H1 (cell line): Measurements from ENCODE around the gene SOX1. TPM values are rescaled to one million over a fixed set of nuclear protein-coding genes. Genes with fewer than 3 reads are reported as not detected.

Experiments used
- ASH2L ChIP-seq: fragments of 200-600, 300-600 bp; sonication (generic); IDR thresholded peaks from one replicate; pipeline ENCODE4 v1.7.1; 2017; ENCODE audit warnings: low read length
- BACH1 ChIP-seq: IDR thresholded peaks from 2 replicates; pipeline ENCODE4 v1.6.1; 2012; ENCODE audit warnings: low read length, improper control_type of control experiment
- BCL11A ChIP-seq, 2 experiments: IDR thresholded peaks; one replicate each; pipeline ENCODE4 v1.6.1; 2011; ENCODE audit warnings: low read depth in 2 of 2, low read length in 2 of 2, mild to moderate bottlenecking in 2 of 2
- E2F6 ChIP-seq: IDR thresholded peaks from 2 replicates; pipeline ENCODE4 v1.6.1; 2012; ENCODE audit warnings: inconsistent platforms
- EGR1 ChIP-seq: IDR thresholded peaks from 2 replicates; pipeline ENCODE4 v1.6.1; 2011; ENCODE audit warnings: low read depth, low read length, borderline replicate concordance
- EP300 ChIP-seq, 2 experiments: IDR thresholded peaks; 1 replicate in 1 of 2; 2 replicates in 1 of 2; pipeline ENCODE4 v1.6.1; 2011 to 2012; ENCODE audit warnings: low read depth in 2 of 2, low read length in 2 of 2, mild to moderate bottlenecking in 2 of 2, borderline replicate concordance in 1 of 2, inconsistent platforms in 1 of 2, moderate library complexity in 1 of 2
- KDM1A ChIP-seq: fragments of 200-600, 300-600 bp; sonication (generic); IDR thresholded peaks from 2 replicates; pipeline ENCODE4 v1.7.1; 2016; ENCODE audit warnings: mild to moderate bottlenecking, low read length, borderline replicate concordance
- POLR2AphosphoS5 ChIP-seq: IDR thresholded peaks from 2 replicates; pipeline ENCODE4 v1.6.1; 2011; ENCODE audit warnings: low read depth, low read length
- POU5F1 ChIP-seq: IDR thresholded peaks from 2 replicates; pipeline ENCODE4 v1.6.1; 2011; ENCODE audit warnings: low read depth, mild to moderate bottlenecking, low read length, moderate library complexity
- RFX5 ChIP-seq: IDR thresholded peaks from 2 replicates; pipeline ENCODE4 v1.6.1; 2011; ENCODE audit warnings: low read depth, low read length, improper control_type of control experiment, borderline replicate concordance
- RNF2 ChIP-seq: fragments of 200-900, 300-1000 bp; sonication (generic); IDR thresholded peaks from 2 replicates; pipeline ENCODE4 v1.7.1; 2016; ENCODE audit warnings: borderline replicate concordance, low read depth, mild to moderate bottlenecking, antibody characterized with exemption, low read length; ENCODE audit not compliant: poor library complexity, severe bottlenecking; ENCODE audit errors: missing control alignments
- SUZ12 ChIP-seq: fragments of 200-600 bp; sonication (generic); IDR thresholded peaks from 2 replicates; pipeline ENCODE4 v1.6.1; 2012; ENCODE audit warnings: mild to moderate bottlenecking, inconsistent platforms, low read length, moderate library complexity, mixed read lengths
- TAF1 ChIP-seq: IDR thresholded peaks from 2 replicates; pipeline ENCODE4 v1.6.1; 2011; ENCODE audit warnings: mild to moderate bottlenecking, low read depth, low read length
- TBP ChIP-seq: IDR thresholded peaks from 2 replicates; pipeline ENCODE4 v1.6.1; 2011; ENCODE audit warnings: low read depth, low read length, improper control_type of control experiment
- TCF12 ChIP-seq: IDR thresholded peaks from 2 replicates; pipeline ENCODE4 v1.6.1; 2011; ENCODE audit warnings: low read depth, mild to moderate bottlenecking, low read length
- ZNF274 ChIP-seq: IDR thresholded peaks from 2 replicates; pipeline ENCODE4 v1.7.0; 2012; ENCODE audit warnings: low read length, borderline replicate concordance; ENCODE audit errors: extremely low read depth
- polyA plus RNA-seq, 7 experiments: library from polyadenylated mRNA; depleted of rRNA in 3 of 7; stranded (reverse) in 5 of 7; unstranded in 2 of 7; fragments of >200 nt in 5 of 7; fragments of 200-250 nt in 2 of 7; gene quantifications; 1 replicate in 5 of 7; 2 replicates in 1 of 7; 4 replicates in 1 of 7; pipeline versions ENCODE4 v1.2.1 to v1.2.3, GENCODE V29; 2011 to 2013; ENCODE audit warnings: missing spikeins in 2 of 7, mixed read lengths in 2 of 7
- total RNA-seq: library from RNA; stranded (reverse); fragmentation: NEBNext Ultra II Directional; extraction: Animal tissue kit (Norgen Biotek cat#: 25700); gene quantifications from 2 replicates; pipeline ENCODE4 v1.2.1, GENCODE V29; 2021

SOX1 gene
- total and polyA plus RNA-seq, 2 of the 8 experiments (the other 6 are each of a cell fraction or from before 2014, with no cell fraction given): 0.03 to 0.09 TPM

GRCh38 chr13:112073245-112074138 is 6.5 kb downstream of the SOX1 start (continued):
- TF ChIP-seq TBP (no peak), BACH1 (peak; percentile 36; the same call in 1 of the 2 replicates), RNF2 (no peak), SUZ12 (peak; percentile 75), TAF1 (0 out of 2 replicates have a peak, but pooled peaks have one; percentile 17), ASH2L (peak; percentile 48), BCL11A (IDR thresholded peaks at IDR 0.05; ENCODE audit: low read depth in 2 of 2, low read length in 2 of 2) (no peak), RFX5 (no peak), EP300 (IDR thresholded peaks at IDR 0.05; ENCODE audit: borderline replicate concordance in 1 of 2, low read depth in 2 of 2, low read length in 2 of 2) (no peak), KDM1A (no peak), TCF12 (no peak), POLR2AphosphoS5 (no peak), ZNF274 (no peak), EGR1 (peak; percentile 84), POU5F1 (no peak), E2F6 (no peak)
